Superior temporal gyrus (tissue), 1 donor: ENCODE data around the gene QTRT2.

Source experiments
- DNase-seq: peaks from one replicate; pipeline ENCODE4 v3.0.0-alpha.2; 2016; ENCODE audit errors: extremely low spot score

QTRT2 gene

GRCh38 chr3:114122027-114122709, 65.6 kb downstream of the QTRT2 start:
- DNase-seq = no peak

- no peak for DNase-seq
These were observed 69.9 kb downstream of the QTRT2 start for GRCh38 chr3:114126461-114126860.

DNA sequence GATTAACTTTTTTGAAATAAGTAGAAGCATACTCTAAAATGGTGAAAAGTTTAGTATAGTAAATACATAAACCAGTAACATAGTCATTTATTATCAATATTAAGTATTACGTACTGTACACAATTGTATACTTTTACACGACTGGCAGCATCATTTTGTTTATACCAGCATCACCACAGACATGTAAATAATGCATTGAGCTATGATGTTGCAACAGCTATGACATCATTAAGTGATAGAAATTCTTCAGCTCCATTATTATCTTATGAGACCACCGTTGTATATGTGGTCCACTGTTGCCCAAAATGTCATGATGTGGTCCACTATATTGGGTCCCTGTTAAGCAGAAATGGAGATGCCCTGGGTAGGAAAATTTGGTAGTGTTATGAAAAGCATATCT, 71.0 kb downstream of the QTRT2 start:
- no peak for DNase-seq

DNA sequence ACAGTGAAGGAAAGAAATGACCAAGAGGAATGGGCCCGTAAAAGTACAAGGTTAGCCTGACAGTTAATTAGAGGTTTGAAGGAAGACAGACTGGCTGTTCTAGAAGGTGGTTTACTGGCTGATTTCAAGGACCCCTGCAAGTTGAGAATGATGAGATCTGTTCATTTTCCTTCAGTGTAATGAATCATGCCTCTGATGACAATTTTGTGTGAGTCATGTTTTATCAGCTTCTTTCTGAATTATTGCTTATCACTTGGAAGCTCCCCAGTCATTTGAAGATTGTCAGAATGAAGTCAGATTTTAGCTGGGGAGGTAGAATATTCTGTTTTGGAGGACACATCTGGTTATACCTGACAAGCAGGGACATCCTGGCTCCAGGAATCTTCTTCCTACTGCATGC, 71.7 kb downstream of the QTRT2 start:
- DNase-seq = no peak

DNA sequence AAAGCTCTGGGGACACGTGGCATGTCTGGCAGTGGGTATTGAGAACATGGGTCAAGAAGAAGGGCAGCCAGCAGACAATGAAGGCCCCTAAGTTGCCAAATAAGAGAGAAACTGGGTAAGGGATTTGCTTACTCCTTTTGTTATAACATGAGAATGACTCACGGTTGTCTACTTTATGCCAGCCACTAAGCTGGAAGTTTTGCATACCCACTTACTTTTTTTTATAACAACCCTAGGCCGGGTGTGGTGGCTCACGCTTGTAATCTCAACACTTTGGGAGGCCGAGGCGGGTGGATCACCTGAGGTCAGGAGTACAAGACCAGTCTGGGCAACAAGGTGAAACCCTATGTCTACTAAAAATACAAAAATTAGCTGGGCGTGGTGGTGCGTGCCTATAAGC, 72.3 kb downstream of the QTRT2 start:
- no peak for DNase-seq

DNA sequence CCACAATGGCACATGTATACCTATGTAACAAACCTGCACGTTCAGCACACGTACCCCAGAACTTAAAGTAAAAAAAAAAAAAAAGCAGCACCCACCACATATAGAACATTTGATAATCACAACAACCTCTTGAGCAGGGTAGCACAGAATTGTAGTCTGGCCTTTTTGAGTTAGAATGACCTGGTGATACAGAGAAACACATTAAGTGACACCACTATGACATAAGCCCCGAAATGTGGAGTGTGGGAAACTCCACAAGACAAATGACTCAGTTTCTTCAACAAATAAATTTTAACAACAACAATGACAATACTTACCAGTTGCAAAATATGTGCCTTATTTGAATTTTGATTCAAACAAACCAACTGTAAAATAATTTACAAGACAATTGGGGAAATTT, 76.0 kb downstream of the QTRT2 start:
- no peak for DNase-seq

DNA sequence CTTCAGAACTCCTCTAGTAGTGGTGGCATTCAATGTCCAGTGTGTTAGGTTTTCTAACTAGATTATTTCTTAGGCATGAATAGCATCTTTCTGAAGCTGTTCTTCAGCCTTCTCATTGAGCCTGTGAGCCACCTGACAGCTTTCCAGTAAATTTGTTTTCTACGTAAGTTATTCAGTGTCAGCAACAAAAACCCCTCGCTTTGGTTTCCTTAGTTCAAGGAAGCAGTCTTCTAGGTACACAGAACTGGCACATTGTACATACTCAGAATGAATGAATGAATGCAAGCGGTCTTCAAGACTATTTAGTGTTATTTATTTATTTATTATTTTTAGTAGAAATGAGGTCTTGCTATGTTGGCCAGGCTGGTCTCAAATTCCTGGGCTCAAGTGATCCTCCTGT, 77.4 kb downstream of the QTRT2 start:
- DNase-seq = no peak
